HG03442 (cell line): ENCODE data around the gene PPHLN1.
"Not testable (repeated sequence)": the region's sequence is repeated elsewhere in the genome, so short reads cannot be mapped to it uniquely, and the experiment has no call there.

ENCODE experiments used
- ATAC-seq: cut with Tn5 transposase; IDR thresholded peaks from one replicate; pipeline ENCODE4 v1.9.1; 2021; ENCODE audit warnings: mild to moderate bottlenecking, moderate library complexity; ENCODE audit not compliant: unreplicated experiment

The PPHLN1 gene

GRCh38 chr12:42320796-42321195 is 5.2 kb upstream of the PPHLN1 start:
- no peak for ATAC-seq

GRCh38 chr12:42322567-42322966 is 3.4 kb upstream of the PPHLN1 start:
- ATAC-seq = no peak

- no peak for ATAC-seq
These were observed 2.1 kb upstream of the PPHLN1 start for GRCh38 chr12:42323856-42324255.

- no peak for ATAC-seq
These were observed 678 bp upstream of the PPHLN1 start for GRCh38 chr12:42325326-42325652.

GRCh38 chr12:42326541-42327226 is 717 bp downstream of the PPHLN1 start:
- ATAC-seq = peak; percentile 24

- no peak for ATAC-seq
These were observed 1.2 kb downstream of the PPHLN1 start for GRCh38 chr12:42327227-42327590.

- ATAC-seq = not testable (repeated sequence)
These were observed 4.1 kb downstream of the PPHLN1 start for GRCh38 chr12:42330097-42330496.

GRCh38 chr12:42332301-42333285 is 6.6 kb downstream of the PPHLN1 start:
- ATAC-seq = peak; percentile 77

GRCh38 chr12:42336286-42336685 is 10.3 kb downstream of the PPHLN1 start:
- ATAC-seq = no peak

- ATAC-seq = no peak
These were observed 12.3 kb downstream of the PPHLN1 start for GRCh38 chr12:42338280-42338679.

- no peak for ATAC-seq
These were observed 16.1 kb downstream of the PPHLN1 start for GRCh38 chr12:42342028-42342427.

GRCh38 chr12:42343721-42344120 is 17.8 kb downstream of the PPHLN1 start:
- no peak for ATAC-seq

GRCh38 chr12:42346403-42347002 is 20.5 kb downstream of the PPHLN1 start:
- ATAC-seq = no peak

GRCh38 chr12:42349119-42350020 is 23.4 kb downstream of the PPHLN1 start:
- not testable (repeated sequence) for ATAC-seq

- ATAC-seq = not testable (repeated sequence)
These were observed 24.0 kb downstream of the PPHLN1 start for GRCh38 chr12:42350021-42350407.

GRCh38 chr12:42356344-42356743 is 30.4 kb downstream of the PPHLN1 start:
- ATAC-seq = no peak

GRCh38 chr12:42360747-42361403 is 34.9 kb downstream of the PPHLN1 start:
- ATAC-seq = peak; percentile 77

GRCh38 chr12:42361909-42362646 is 36.1 kb downstream of the PPHLN1 start:
- no peak for ATAC-seq

GRCh38 chr12:42362647-42363260 is 36.8 kb downstream of the PPHLN1 start:
- no peak for ATAC-seq
